HepG2 (cell line): ENCODE results near the gene METTL27. TPM values are rescaled to one million over a fixed set of nuclear protein-coding genes. Genes with fewer than 3 reads are reported as not detected.

ENCODE experiments used
- ATAC-seq: fragments of 200-7000 bp; cut with Tn5 transposase; 3 replicates; pipeline ENCODE4 v1.9.1; 2020; ENCODE audit warnings: mild to moderate bottlenecking, moderate library complexity
- BruUV-seq: library from RNA; stranded (reverse); fragments of 400-500 nt; replicated peaks from 2 replicates; lab custom pipeline; 2021; lab: Mats Ljungman, UMichigan
- CTCF ChIA-PET: fragments of 300-600 bp; formaldehyde crosslinking; extraction: SDS; loops from one replicate; lab custom pipeline; 2021; ENCODE audit warnings: low total read pairs, inconsistent platforms, low intra/inter-chr PET ratio; lab: Yijun Ruan, JAX
- POLR2A ChIA-PET: fragments of 350-600 bp; sonication (Branson Sonifier 250); formaldehyde crosslinking; loops from one replicate; lab custom pipeline; 2020; ENCODE audit warnings: antibody characterized with exemption, inconsistent platforms; lab: Yijun Ruan, JAX
- DNase-seq: peaks from one replicate; pipeline ENCODE4 v3.0.0-alpha.2; 2015; ENCODE audit warnings: low spot score
- FAIRE-seq: peaks from 3 replicates; lab custom pipeline; 2011; peaks lifted over from hg19 to GRCh38; lab: Jason Lieb, UNC
- H2AFZ ChIP-seq: one replicate; pipeline ENCODE4 v1.6.1; 2011; ENCODE audit warnings: low read length, inconsistent platforms
- H3K27ac ChIP-seq: fragments of 300-600 bp; 3 replicates; pipeline ENCODE4 v1.8.0; 2011; ENCODE audit warnings: mixed run types, mild to moderate bottlenecking, mixed read lengths, low read length, inconsistent platforms; ENCODE audit not compliant: insufficient read depth; ENCODE audit errors: extremely low read length
- H3K27me3 ChIP-seq, 2 experiments: fragments of 200-600 bp in 1 of 2; 2 replicates in 1 of 2; 3 replicates in 1 of 2; pipeline versions ENCODE4 v1.6.0 to v1.8.0; 2011; ENCODE audit warnings: low read length in 2 of 2, mild to moderate bottlenecking in 2 of 2, moderate library complexity in 2 of 2, inconsistent platforms in 1 of 2; ENCODE audit not compliant: insufficient read depth in 2 of 2, control insufficient read depth in 1 of 2
- H3K36me3 ChIP-seq, 2 experiments: fragments of 200-600 bp in 1 of 2; replicated peaks in 1 of 2; 2 replicates in 1 of 2; 3 replicates in 1 of 2; pipeline versions ENCODE4 v1.5.1 to v1.8.0; 2011; ENCODE audit warnings: low read length in 2 of 2, inconsistent platforms in 1 of 2; ENCODE audit not compliant: insufficient read depth in 2 of 2, control insufficient read depth in 1 of 2
- H3K4me1 ChIP-seq: 2 replicates; pipeline ENCODE4 v1.5.1; 2012; ENCODE audit warnings: low read length, inconsistent platforms; ENCODE audit not compliant: insufficient read depth
- H3K4me2 ChIP-seq: 2 replicates; pipeline ENCODE4 v1.6.0; 2011; ENCODE audit warnings: low read depth, low read length, inconsistent platforms
- H3K4me3 ChIP-seq, 3 experiments: fragments of 200-600 bp in 1 of 3; sonication (generic), shearing (Covaris generic) in 1 of 3; replicated peaks in 1 of 3; 2 replicates each; pipeline ENCODE4 v1.5.1; 2011 to 2016; ENCODE audit warnings: low read length in 3 of 3, inconsistent platforms in 2 of 3, low read depth in 2 of 3, mild to moderate bottlenecking in 2 of 3, control low read depth in 1 of 3, mixed read lengths in 1 of 3; ENCODE audit not compliant: insufficient read depth in 1 of 3
- H3K79me2 ChIP-seq: one replicate; pipeline ENCODE4 v1.6.1; 2011; ENCODE audit warnings: low read length, inconsistent platforms; ENCODE audit not compliant: insufficient read depth
- H3K9ac ChIP-seq: 2 replicates; pipeline ENCODE4 v1.6.0; 2011; ENCODE audit warnings: mild to moderate bottlenecking, low read depth, low read length, inconsistent platforms; ENCODE audit not compliant: insufficient read depth
- H3K9me3 ChIP-seq: 2 replicates; pipeline ENCODE4 v1.5.1; 2012; ENCODE audit warnings: mild to moderate bottlenecking, low read length
- H4K20me1 ChIP-seq: 2 replicates; pipeline ENCODE4 v1.6.0; 2011; ENCODE audit warnings: inconsistent platforms, mild to moderate bottlenecking, low read length, moderate library complexity; ENCODE audit not compliant: insufficient read depth
- ATF1 ChIP-seq: IDR thresholded peaks from 2 replicates; pipeline ENCODE4 v1.6.1; 2016; ENCODE audit warnings: mild to moderate bottlenecking, control low read depth
- HOXD1 ChIP-seq: sonication (generic); formaldehyde crosslinking; IDR thresholded peaks from 2 replicates; pipeline ENCODE4 v1.5.0; 2020; ENCODE audit warnings: missing genetic modification reagents
- MIXL1 ChIP-seq: IDR thresholded peaks from 2 replicates; pipeline ENCODE4 v1.6.1; 2016
- SOX6 ChIP-seq, 2 experiments: fragments of 450-650 bp in 1 of 2; sonication (generic) in 1 of 2; formaldehyde crosslinking in 1 of 2; IDR thresholded peaks; 2 replicates each; pipeline versions ENCODE4 v1.4.0 to v1.6.1; 2017 to 2020; ENCODE audit warnings: antibody characterized with exemption in 1 of 2, mild to moderate bottlenecking in 1 of 2, missing genetic modification reagents in 1 of 2
- ZNF281 ChIP-seq: sonication (generic); formaldehyde crosslinking; IDR thresholded peaks from 2 replicates; pipeline ENCODE4 v1.4.0; 2020; ENCODE audit warnings: missing genetic modification reagents, borderline replicate concordance
- ZNF747 ChIP-seq: sonication (generic); formaldehyde crosslinking; IDR thresholded peaks from 2 replicates; pipeline ENCODE4 v1.8.1; 2023; ENCODE audit warnings: missing genetic modification reagents, mild to moderate bottlenecking, borderline replicate concordance
- WGBS: methylation state at CpG from one replicate; pipeline ENCODE4 v1.1.6; 2017; ENCODE audit warnings: low lambda C conversion rate; 5-methylcytosine and 5-hydroxymethylcytosine counted together
- in situ Hi-C: cut with HindIII; loops from 2 replicates; pipeline ENCODE4 v1.10.0; 2017; ENCODE audit warnings: low pct_unique_long_range_greater_than_20kb; ENCODE audit not compliant: extremely low pct_ligation_motif_present
- intact Hi-C: fragments of 100-400 bp; cut with micrococcal nuclease; formaldehyde crosslinking; loops from one replicate; pipeline ENCODE4 v1.10.0; 2022; ENCODE audit not compliant: unreplicated experiment
- polyA plus RNA-seq, 8 experiments: library from polyadenylated mRNA; depleted of rRNA in 3 of 8; stranded (reverse) in 7 of 8; unstranded in 1 of 8; fragments of >200 nt; fragmentation: Illumina TruSeq in 4 of 8; extraction: Trizol in 4 of 8; gene quantifications; 2 replicates each; pipeline versions ENCODE4 v1.2.1 to v1.2.3, GENCODE V29; 2011 to 2016; ENCODE audit warnings: low read depth in 4 of 8, missing spikeins in 1 of 8, mixed read lengths in 1 of 8; ENCODE audit not compliant: insufficient read depth in 1 of 8
- total RNA-seq, 5 experiments: library from RNA; depleted of rRNA; stranded (reverse); fragments of >200 nt; fragmentation: Illumina TruSeq; extraction: Trizol; gene quantifications; 2 replicates each; pipeline ENCODE4 v1.2.3, GENCODE V29; 2016; ENCODE audit warnings: low read depth in 1 of 5
- TF ChIP-seq, protein P1 (sequence below): sonication (generic); formaldehyde crosslinking; IDR thresholded peaks from 2 replicates; pipeline ENCODE4 v1.5.1; 2020; ENCODE audit warnings: mild to moderate bottlenecking, missing genetic modification reagents, moderate library complexity
- TF ChIP-seq, protein P2 (sequence below): sonication (generic); formaldehyde crosslinking; IDR thresholded peaks from 2 replicates; pipeline ENCODE4 v1.4.0; 2020; ENCODE audit warnings: missing genetic modification reagents

The METTL27 gene
- total and polyA plus RNA-seq, 2 of the 13 experiments (the other 11 are each of a cell fraction or from before 2014, with no cell fraction given), result 2.0 to 3.0 TPM

GRCh38 chr7:73827567-73828106 is 14.7 kb downstream of the METTL27 start:
- Histone ChIP-seq H3K4me3 (peak overlapping the region in 1 of 3 experiments; percentile 39; a peak in 1 of 6 replicates), H3K79me2 (peaks cover 12% of the 10 kb centered on the region), H3K9ac (no peak overlapping the region), H3K36me3 (no peaks in the 10 kb centered on the region), H3K4me2 (peak overlapping the region; percentile 65), H3K27ac (no peak overlapping the region), H2AFZ (no peak overlapping the region), H3K27me3 (peaks cover 0 to 31% of the 10 kb centered on the region in 2 experiments; a peak in 3 of 5 replicates), H3K4me1 (peaks cover 61% of the 10 kb centered on the region), H4K20me1 (no peaks in the 10 kb centered on the region), H3K9me3 (no peaks in the 10 kb centered on the region)
- intact Hi-C loops (loop anchor here (2.0 kb wide), 1 partner anchor 27 kb away; no protein-coding TSS in a partner anchor), in situ Hi-C loops (no loop called here)
- POLR2A ChIA-PET, result interaction anchor here (3.5 kb wide), 1 partner anchor 15 kb away, joined by 14 read pairs; the partner anchor contains the start of gene METTL27
- CTCF ChIA-PET, result no interaction called here
- ATAC-seq, result no peak
- WGBS, result 10% methylated on average over 5 of the region's 11 CpGs
- TF ChIP-seq HOXD1 (CRISPR knock-in tag) (no peak), ZNF281 (CRISPR knock-in tag) (peak; percentile 67; the same call in 1 of the 2 replicates), MIXL1 (no peak), ATF1 (CRISPR knock-in tag) (no peak), ZNF747 (no peak), SOX6 (IDR thresholded peaks at IDR 0.05) (no peak), SOX6 (CRISPR knock-in tag; IDR thresholded peaks at IDR 0.05) (no peak)
- TF ChIP-seq, protein P1, sequence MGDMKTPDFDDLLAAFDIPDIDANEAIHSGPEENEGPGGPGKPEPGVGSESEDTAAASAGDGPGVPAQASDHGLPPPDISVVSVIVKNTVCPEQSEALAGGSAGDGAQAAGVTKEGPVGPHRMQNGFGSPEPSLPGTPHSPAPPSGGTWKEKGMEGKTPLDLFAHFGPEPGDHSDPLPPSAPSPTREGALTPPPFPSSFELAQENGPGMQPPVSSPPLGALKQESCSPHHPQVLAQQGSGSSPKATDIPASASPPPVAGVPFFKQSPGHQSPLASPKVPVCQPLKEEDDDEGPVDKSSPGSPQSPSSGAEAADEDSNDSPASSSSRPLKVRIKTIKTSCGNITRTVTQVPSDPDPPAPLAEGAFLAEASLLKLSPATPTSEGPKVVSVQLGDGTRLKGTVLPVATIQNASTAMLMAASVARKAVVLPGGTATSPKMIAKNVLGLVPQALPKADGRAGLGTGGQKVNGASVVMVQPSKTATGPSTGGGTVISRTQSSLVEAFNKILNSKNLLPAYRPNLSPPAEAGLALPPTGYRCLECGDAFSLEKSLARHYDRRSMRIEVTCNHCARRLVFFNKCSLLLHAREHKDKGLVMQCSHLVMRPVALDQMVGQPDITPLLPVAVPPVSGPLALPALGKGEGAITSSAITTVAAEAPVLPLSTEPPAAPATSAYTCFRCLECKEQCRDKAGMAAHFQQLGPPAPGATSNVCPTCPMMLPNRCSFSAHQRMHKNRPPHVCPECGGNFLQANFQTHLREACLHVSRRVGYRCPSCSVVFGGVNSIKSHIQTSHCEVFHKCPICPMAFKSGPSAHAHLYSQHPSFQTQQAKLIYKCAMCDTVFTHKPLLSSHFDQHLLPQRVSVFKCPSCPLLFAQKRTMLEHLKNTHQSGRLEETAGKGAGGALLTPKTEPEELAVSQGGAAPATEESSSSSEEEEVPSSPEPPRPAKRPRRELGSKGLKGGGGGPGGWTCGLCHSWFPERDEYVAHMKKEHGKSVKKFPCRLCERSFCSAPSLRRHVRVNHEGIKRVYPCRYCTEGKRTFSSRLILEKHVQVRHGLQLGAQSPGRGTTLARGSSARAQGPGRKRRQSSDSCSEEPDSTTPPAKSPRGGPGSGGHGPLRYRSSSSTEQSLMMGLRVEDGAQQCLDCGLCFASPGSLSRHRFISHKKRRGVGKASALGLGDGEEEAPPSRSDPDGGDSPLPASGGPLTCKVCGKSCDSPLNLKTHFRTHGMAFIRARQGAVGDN (CRISPR knock-in tag), result 0 out of 2 replicates have a peak, but pooled peaks have one; percentile 9
- TF ChIP-seq, protein P2, sequence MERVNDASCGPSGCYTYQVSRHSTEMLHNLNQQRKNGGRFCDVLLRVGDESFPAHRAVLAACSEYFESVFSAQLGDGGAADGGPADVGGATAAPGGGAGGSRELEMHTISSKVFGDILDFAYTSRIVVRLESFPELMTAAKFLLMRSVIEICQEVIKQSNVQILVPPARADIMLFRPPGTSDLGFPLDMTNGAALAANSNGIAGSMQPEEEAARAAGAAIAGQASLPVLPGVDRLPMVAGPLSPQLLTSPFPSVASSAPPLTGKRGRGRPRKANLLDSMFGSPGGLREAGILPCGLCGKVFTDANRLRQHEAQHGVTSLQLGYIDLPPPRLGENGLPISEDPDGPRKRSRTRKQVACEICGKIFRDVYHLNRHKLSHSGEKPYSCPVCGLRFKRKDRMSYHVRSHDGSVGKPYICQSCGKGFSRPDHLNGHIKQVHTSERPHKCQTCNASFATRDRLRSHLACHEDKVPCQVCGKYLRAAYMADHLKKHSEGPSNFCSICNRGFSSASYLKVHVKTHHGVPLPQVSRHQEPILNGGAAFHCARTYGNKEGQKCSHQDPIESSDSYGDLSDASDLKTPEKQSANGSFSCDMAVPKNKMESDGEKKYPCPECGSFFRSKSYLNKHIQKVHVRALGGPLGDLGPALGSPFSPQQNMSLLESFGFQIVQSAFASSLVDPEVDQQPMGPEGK (CRISPR knock-in tag), result peak; percentile 62; the same call in 1 of the 2 replicates
- BruUV-seq, result no TSS peak
- DNase-seq, result no peak
- FAIRE-seq, result no peak
